ENCODE measurements around the gene C1QTNF6.

The C1QTNF6 gene

DNA sequence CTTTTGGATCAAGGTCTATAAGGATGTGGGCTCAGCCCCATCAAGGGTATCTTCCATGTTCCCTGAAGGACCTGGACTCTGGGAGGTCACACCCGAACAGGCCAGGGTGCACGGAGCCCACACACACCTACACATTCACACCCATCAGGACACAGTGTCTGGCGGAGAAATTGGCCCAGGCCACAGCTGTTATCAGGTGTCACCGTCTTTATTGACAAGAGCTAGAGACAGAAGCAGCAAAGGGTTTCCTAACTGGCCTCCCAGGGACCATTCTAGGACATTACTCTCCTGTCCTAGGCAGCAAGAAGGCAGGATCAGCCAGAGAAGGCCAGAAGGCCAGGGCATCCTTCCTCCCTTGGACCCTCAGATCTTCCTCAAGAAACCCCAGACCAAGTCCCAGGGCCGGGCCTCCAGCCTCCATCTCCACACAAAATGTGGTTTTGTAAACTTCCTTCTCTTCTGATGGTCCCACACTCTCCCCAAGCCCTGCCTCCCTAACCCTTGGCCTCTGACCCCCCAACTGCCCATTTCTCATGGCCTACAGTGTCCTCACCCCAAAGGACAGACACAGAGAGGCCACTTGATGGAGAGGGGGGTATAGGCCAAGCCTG lies 16.1 kb upstream of the C1QTNF6 start:
- no peak for TF ChIP-seq SIN3A (IDR thresholded peaks at IDR 0.05; ENCODE audit: borderline replicate concordance, insufficient read depth, low read length)
- TF ChIP-seq TAF1 (IDR thresholded peaks at IDR 0.05; ENCODE audit: borderline replicate concordance, insufficient read depth, low read length) = no peak
- TF ChIP-seq, protein P1, sequence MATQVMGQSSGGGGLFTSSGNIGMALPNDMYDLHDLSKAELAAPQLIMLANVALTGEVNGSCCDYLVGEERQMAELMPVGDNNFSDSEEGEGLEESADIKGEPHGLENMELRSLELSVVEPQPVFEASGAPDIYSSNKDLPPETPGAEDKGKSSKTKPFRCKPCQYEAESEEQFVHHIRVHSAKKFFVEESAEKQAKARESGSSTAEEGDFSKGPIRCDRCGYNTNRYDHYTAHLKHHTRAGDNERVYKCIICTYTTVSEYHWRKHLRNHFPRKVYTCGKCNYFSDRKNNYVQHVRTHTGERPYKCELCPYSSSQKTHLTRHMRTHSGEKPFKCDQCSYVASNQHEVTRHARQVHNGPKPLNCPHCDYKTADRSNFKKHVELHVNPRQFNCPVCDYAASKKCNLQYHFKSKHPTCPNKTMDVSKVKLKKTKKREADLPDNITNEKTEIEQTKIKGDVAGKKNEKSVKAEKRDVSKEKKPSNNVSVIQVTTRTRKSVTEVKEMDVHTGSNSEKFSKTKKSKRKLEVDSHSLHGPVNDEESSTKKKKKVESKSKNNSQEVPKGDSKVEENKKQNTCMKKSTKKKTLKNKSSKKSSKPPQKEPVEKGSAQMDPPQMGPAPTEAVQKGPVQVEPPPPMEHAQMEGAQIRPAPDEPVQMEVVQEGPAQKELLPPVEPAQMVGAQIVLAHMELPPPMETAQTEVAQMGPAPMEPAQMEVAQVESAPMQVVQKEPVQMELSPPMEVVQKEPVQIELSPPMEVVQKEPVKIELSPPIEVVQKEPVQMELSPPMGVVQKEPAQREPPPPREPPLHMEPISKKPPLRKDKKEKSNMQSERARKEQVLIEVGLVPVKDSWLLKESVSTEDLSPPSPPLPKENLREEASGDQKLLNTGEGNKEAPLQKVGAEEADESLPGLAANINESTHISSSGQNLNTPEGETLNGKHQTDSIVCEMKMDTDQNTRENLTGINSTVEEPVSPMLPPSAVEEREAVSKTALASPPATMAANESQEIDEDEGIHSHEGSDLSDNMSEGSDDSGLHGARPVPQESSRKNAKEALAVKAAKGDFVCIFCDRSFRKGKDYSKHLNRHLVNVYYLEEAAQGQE (IDR thresholded peaks at IDR 0.05; ENCODE audit: insufficient read depth in 1 of 2, low read depth in 2 of 2, low read length in 2 of 2) = no peak
- no peak for TF ChIP-seq POLR2AphosphoS5 (IDR thresholded peaks at IDR 0.05; ENCODE audit: low read depth, low read length)
- no peak for TF ChIP-seq FOXP2 (optimal IDR thresholded peaks at IDR 0.05; ENCODE audit: borderline replicate concordance, extremely low read depth, extremely low read length, insufficient read depth)

DNA sequence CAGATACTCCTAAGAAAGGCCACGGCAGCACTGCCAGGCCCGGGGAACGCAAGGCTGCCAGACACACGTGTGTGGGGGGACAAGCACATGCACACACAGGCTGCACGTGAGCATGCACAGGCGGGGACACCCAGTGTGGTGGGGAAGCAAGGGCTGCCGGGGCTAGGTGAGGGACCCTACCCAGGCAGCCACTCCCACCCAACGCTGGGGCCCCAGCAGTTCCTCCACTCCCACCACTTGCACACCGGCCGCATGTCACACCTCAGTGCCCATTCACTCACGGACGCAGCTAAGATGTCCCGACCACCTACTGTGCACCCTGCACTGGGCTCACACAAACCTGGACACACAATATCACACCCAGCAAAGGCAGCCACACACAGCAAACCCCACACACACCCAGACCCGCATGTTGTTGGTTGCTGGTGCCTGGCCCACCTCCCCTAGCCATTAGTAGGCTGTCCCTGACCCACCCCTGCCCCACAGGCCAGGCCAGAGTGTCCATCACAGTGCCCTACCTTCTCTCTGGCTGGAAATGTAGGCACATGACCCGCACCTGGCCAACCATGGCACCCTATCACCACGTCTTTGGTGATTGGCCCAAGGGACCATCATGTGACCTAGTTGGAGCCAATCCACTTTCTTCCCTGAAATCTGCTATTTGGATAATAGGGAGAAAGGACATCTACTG lies 15.5 kb upstream of the C1QTNF6 start:
- no peak for TF ChIP-seq POLR2AphosphoS5 (IDR thresholded peaks at IDR 0.05; ENCODE audit: low read depth, low read length)
- no peak for TF ChIP-seq SIN3A (IDR thresholded peaks at IDR 0.05; ENCODE audit: borderline replicate concordance, insufficient read depth, low read length)
- no peak for TF ChIP-seq TAF1 (IDR thresholded peaks at IDR 0.05; ENCODE audit: borderline replicate concordance, insufficient read depth, low read length)
- TF ChIP-seq, protein P1 (IDR thresholded peaks at IDR 0.05; ENCODE audit: insufficient read depth in 1 of 2, low read depth in 2 of 2, low read length in 2 of 2) = no peak
- no peak for TF ChIP-seq FOXP2 (optimal IDR thresholded peaks at IDR 0.05; ENCODE audit: borderline replicate concordance, extremely low read depth, extremely low read length, insufficient read depth)

DNA sequence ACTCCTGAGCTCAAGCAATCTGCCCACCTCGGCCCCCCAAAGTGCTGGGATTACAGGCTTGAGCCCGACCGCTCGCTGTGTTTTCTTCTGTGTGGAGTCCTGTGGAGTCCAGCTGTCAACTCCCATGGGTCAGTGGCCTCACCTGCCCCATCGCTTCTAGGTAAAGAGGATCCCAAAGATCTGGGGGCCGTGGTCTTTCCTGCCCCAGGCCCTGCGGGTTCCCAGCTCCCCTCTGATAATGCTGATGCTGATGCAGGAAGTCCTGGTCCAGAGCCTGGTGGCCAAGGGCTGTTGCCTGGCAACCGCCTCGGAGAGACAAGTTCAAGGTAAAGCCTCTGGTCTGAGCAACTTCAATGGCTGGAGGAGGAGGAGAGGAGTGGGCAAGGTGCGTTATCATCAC lies 14.7 kb upstream of the C1QTNF6 start:
- TF ChIP-seq, protein P1 (IDR thresholded peaks at IDR 0.05; ENCODE audit: insufficient read depth in 1 of 2, low read depth in 2 of 2, low read length in 2 of 2) = no peak
- TF ChIP-seq SIN3A (IDR thresholded peaks at IDR 0.05; ENCODE audit: borderline replicate concordance, insufficient read depth, low read length) (no peak), POLR2AphosphoS5 (IDR thresholded peaks at IDR 0.05; ENCODE audit: low read depth, low read length) (no peak), FOXP2 (optimal IDR thresholded peaks at IDR 0.05; ENCODE audit: borderline replicate concordance, extremely low read depth, extremely low read length, insufficient read depth) (no peak), TAF1 (IDR thresholded peaks at IDR 0.05; ENCODE audit: borderline replicate concordance, insufficient read depth, low read length) (no peak)

- TF ChIP-seq, protein P1 (IDR thresholded peaks at IDR 0.05; ENCODE audit: insufficient read depth in 1 of 2, low read depth in 2 of 2, low read length in 2 of 2) = no peak
- no peak for TF ChIP-seq SIN3A (IDR thresholded peaks at IDR 0.05; ENCODE audit: borderline replicate concordance, insufficient read depth, low read length)
- TF ChIP-seq TAF1 (IDR thresholded peaks at IDR 0.05; ENCODE audit: borderline replicate concordance, insufficient read depth, low read length) = no peak
- TF ChIP-seq POLR2AphosphoS5 (IDR thresholded peaks at IDR 0.05; ENCODE audit: low read depth, low read length) = no peak
- no peak for TF ChIP-seq FOXP2 (optimal IDR thresholded peaks at IDR 0.05; ENCODE audit: borderline replicate concordance, extremely low read depth, extremely low read length, insufficient read depth)
Measured at GRCh38 chr22:37202001-37202555, 14.0 kb upstream of the C1QTNF6 start.

All from PFSK-1 (cell line).